Activated CD4-positive, alpha-beta T cell treated with anti-CD3 and anti-CD28 coated beads, Interleukin-2, amount 50 U/mL, for 4 hours (primary cell): ENCODE results near the gene RND2.

Experiments used
- DNase-seq, 2 experiments: peaks; one replicate each; pipeline ENCODE4 v3.0.0-alpha.2; 2020

RND2 gene

DNA sequence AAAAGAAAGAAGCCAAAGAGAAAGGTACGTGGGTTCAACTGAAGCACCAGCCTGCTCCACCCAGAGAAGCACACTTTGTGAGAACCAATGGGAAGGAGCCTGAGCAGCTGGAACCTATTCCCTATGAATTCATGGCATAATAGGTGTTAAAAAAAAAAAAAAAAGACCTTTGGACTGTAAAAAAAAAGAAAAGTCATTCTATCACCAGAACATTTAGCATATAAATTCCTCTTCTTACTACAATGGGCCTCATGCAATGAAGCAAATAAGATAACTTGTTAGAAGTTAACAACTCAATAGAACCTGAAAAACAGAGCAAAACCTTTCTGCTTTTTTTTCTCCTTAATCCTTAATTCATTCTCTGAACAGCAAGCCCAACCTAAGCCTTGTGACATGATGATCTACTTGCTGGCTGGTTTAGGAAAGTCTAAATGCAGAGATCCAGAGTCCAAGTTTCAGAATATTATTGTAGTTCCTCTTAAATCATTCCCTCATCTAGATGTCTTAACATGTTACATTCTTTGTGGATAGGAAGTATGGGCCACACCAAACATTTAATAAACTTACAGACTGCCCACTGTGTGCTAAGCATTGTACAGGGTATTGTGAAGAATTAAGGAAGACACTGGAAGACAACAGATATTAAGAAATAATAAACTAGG is 54.7 kb downstream of the RND2 start:
- no peak for DNase-seq
